A673 (cell line): Measurements from ENCODE around the gene RHOF.

Source experiments
- EZH2 ChIP-seq: fragments of 200-600 bp; sonication (generic); IDR thresholded peaks from 2 replicates; pipeline ENCODE4 v1.6.1; 2017; ENCODE audit warnings: borderline replicate concordance, low read depth, mild to moderate bottlenecking, mixed read lengths, antibody characterized with exemption, low read length; ENCODE audit not compliant: poor library complexity, severe bottlenecking
- TF ChIP-seq, protein P1 (sequence below): fragments of 300-800, 200-600 bp; sonication (generic); conservative IDR thresholded peaks from 2 replicates; pipeline ENCODE4 v1.5.1; 2017; ENCODE audit warnings: low read depth, mild to moderate bottlenecking, antibody characterized with exemption, low read length, moderate library complexity, mixed read lengths

DNA sequence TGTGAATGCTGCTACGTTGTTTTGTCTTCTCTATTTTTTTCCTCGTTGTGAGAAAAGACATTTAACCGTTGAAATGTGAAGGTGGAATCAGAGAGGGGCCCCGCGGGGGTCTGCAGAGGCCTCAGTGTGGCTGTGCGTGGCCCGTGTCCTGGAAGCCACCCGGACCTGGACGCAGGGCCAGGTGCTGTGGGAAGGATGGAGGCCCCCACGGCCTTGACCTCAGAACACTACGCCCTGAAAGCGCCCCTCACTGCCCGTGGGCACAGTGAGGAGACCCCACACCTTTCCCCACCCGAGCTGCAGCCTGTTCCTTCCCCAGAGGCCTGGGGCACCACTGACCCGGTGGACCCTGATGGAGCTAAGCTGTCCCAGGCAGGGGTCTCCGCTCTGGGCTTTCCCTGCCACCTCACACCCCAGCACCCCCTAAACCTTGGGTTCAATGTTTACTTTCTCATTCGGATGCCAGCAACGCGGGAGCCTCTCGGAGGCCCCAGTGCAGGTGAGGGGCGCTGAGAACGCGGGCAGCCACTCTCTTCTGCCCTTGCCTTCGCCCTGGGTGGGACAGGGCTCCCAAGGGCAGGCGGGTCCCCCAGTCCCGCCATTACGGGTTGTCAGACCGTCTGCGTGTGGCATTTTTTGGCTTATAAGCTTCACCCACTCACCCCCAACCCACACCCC, 37.2 kb upstream of the RHOF start:
- TF ChIP-seq, protein P1, sequence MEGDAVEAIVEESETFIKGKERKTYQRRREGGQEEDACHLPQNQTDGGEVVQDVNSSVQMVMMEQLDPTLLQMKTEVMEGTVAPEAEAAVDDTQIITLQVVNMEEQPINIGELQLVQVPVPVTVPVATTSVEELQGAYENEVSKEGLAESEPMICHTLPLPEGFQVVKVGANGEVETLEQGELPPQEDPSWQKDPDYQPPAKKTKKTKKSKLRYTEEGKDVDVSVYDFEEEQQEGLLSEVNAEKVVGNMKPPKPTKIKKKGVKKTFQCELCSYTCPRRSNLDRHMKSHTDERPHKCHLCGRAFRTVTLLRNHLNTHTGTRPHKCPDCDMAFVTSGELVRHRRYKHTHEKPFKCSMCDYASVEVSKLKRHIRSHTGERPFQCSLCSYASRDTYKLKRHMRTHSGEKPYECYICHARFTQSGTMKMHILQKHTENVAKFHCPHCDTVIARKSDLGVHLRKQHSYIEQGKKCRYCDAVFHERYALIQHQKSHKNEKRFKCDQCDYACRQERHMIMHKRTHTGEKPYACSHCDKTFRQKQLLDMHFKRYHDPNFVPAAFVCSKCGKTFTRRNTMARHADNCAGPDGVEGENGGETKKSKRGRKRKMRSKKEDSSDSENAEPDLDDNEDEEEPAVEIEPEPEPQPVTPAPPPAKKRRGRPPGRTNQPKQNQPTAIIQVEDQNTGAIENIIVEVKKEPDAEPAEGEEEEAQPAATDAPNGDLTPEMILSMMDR: no peak
- TF ChIP-seq EZH2: no peak
